NB4 (cell line): ENCODE data around the gene A1BG.

Source experiments
- CTCF ChIP-seq: IDR thresholded peaks from one replicate; pipeline ENCODE4 v1.5.1; 2012; ENCODE audit warnings: low read depth, low read length
- POLR2A ChIP-seq: IDR thresholded peaks from 2 replicates; pipeline ENCODE4 v1.6.1; 2011; ENCODE audit warnings: mild to moderate bottlenecking; ENCODE audit not compliant: insufficient read length; ENCODE audit errors: extremely low read depth

GRCh38 chr19:58368561-58369360 is 15.5 kb upstream of the A1BG start:
- TF ChIP-seq POLR2A, result no peak
- TF ChIP-seq CTCF, result no peak
